SJCRH30 (cell line): ENCODE measurements around the gene PPM1E. TPM values are rescaled to one million over a fixed set of nuclear protein-coding genes. Genes with fewer than 3 reads are reported as not detected.
A peak's percentile ranks its signal among the peaks of the same experiment; 100 is the strongest.
"Not testable (repeated sequence)": the region's sequence is repeated elsewhere in the genome, so short reads cannot be mapped to it uniquely, and the experiment has no call there.

ENCODE experiments used
- DNase-seq, 2 experiments: peaks; one replicate each; pipeline ENCODE4 v3.0.0-alpha.2; 2015 to 2020
- H3K27ac ChIP-seq: fragments of 250-450 bp; sonication (Bioruptor Pico); 2 replicates; pipeline ENCODE4 v1.5.1; 2020; ENCODE audit warnings: mild to moderate bottlenecking, moderate library complexity
- H3K27me3 ChIP-seq: fragments of 250-450 bp; sonication (Bioruptor Pico); 2 replicates; pipeline ENCODE4 v1.5.1; 2020; ENCODE audit warnings: mild to moderate bottlenecking, moderate library complexity
- H3K36me3 ChIP-seq: fragments of 250-450 bp; sonication (Bioruptor Pico); 2 replicates; pipeline ENCODE4 v1.5.1; 2020; ENCODE audit warnings: mild to moderate bottlenecking, moderate library complexity
- H3K4me1 ChIP-seq: fragments of 250-450 bp; sonication (Bioruptor Pico); 2 replicates; pipeline ENCODE4 v1.5.1; 2020; ENCODE audit warnings: mild to moderate bottlenecking, moderate library complexity
- H3K4me3 ChIP-seq: fragments of 250-450 bp; sonication (Bioruptor Pico); 2 replicates; pipeline ENCODE4 v1.5.1; 2020; ENCODE audit warnings: mild to moderate bottlenecking, moderate library complexity
- H3K9me3 ChIP-seq: fragments of 250-450 bp; sonication (Bioruptor Pico); replicated peaks from 2 replicates; pipeline ENCODE4 v1.5.1; 2020; ENCODE audit warnings: mild to moderate bottlenecking, moderate library complexity
- total RNA-seq: library from RNA; depleted of rRNA; stranded (reverse); fragments of >200 nt; shearing (Covaris generic); gene quantifications from 2 replicates; pipeline ENCODE4 v1.2.3, GENCODE V29; 2014

The PPM1E gene
- total RNA-seq, 1 experiment from 2014 or later = 3.2 TPM

GRCh38 chr17:58756246-58757161, 850 bp downstream of the PPM1E start:
- Histone ChIP-seq H3K4me1 (peaks cover 12% of the 10 kb centered on the region), H3K4me3 (peak overlapping the region; percentile 69), H3K27ac (no peak overlapping the region), H3K27me3 (no peaks in the 10 kb centered on the region), H3K9me3 (no peaks in the 10 kb centered on the region), H3K36me3 (no peaks in the 10 kb centered on the region)
- peak; percentile 22 to 49 for DNase-seq

GRCh38 chr17:58757162-58757613, 1.5 kb downstream of the PPM1E start:
- H3K4me1 ChIP-seq = peaks cover 12% of the 10 kb centered on the region
- peak overlapping the region; percentile 69 for H3K4me3 ChIP-seq
- no peak for DNase-seq
- H3K9me3 ChIP-seq = no peaks in the 10 kb centered on the region
- no peaks in the 10 kb centered on the region for H3K36me3 ChIP-seq
- H3K27me3 ChIP-seq = no peaks in the 10 kb centered on the region
- H3K27ac ChIP-seq = no peak overlapping the region

DNA sequence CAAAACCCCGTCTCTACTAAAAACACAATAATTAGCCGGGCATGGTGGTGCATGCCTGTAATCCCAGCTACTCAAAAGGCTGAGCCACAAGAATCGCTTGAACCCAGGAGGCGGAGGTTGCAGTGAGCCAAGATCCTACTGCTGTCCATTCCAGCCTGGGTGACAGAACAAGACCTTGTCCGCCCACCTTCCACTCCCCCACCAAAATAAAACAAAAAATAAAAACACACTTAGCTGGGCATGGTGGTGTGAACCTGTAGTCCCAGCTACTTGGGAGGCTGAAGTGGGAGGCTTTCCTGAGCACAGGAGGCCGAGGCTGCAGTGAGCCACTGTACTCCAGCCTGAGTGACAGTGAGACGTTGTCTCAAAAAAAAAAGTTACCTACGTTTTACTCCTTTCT, 3.2 kb downstream of the PPM1E start:
- H3K27me3 ChIP-seq = no peaks in the 10 kb centered on the region
- no peaks in the 10 kb centered on the region for H3K9me3 ChIP-seq
- H3K27ac ChIP-seq = no peak overlapping the region

DNA sequence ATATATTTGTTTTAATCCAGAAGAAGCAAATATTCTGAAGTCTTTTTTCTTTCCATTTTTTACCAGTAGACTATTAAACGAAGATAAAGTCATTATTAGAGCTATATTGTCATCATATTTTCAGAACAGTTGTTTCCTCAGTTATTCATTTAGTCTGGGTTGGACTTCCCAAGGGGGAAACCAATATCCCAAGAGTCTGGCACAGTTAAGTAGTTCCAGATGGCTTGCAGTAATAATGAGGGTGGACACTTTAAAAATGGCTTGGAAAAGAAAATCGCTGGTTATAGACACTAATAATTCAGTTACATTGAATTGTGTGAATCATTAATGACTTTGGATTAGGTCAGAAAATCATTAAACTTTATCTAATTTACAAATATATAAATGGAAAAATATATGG, 3.9 kb downstream of the PPM1E start:
- Histone ChIP-seq H3K36me3 (no peaks in the 10 kb centered on the region), H3K27ac (no peak overlapping the region), H3K27me3 (no peaks in the 10 kb centered on the region), H3K4me1 (peaks cover 7% of the 10 kb centered on the region), H3K4me3 (no peak overlapping the region), H3K9me3 (no peaks in the 10 kb centered on the region)
- no peak for DNase-seq

More for the DNA sequence above, 3.2 kb downstream of the PPM1E start:
- H3K4me3 ChIP-seq = no peak overlapping the region
- H3K36me3 ChIP-seq = no peaks in the 10 kb centered on the region
- DNase-seq = no peak
- H3K4me1 ChIP-seq = peaks cover 7% of the 10 kb centered on the region

GRCh38 chr17:58760248-58760647, 4.6 kb downstream of the PPM1E start:
- no peak for DNase-seq
- Histone ChIP-seq H3K27me3 (no peaks in the 10 kb centered on the region), H3K36me3 (no peaks in the 10 kb centered on the region), H3K27ac (no peak overlapping the region), H3K4me1 (peaks cover 7% of the 10 kb centered on the region), H3K4me3 (no peak overlapping the region), H3K9me3 (no peaks in the 10 kb centered on the region)

GRCh38 chr17:58763263-58763662, 7.6 kb downstream of the PPM1E start:
- Histone ChIP-seq H3K27me3 (no peaks in the 10 kb centered on the region), H3K36me3 (no peaks in the 10 kb centered on the region), H3K4me1 (peaks cover 7% of the 10 kb centered on the region), H3K27ac (no peak overlapping the region), H3K9me3 (no peaks in the 10 kb centered on the region), H3K4me3 (no peak overlapping the region)
- no peak for DNase-seq

GRCh38 chr17:58764373-58764772, 8.7 kb downstream of the PPM1E start:
- Histone ChIP-seq H3K27me3 (no peaks in the 10 kb centered on the region), H3K4me3 (no peak overlapping the region), H3K36me3 (no peaks in the 10 kb centered on the region), H3K4me1 (no peaks in the 10 kb centered on the region), H3K27ac (no peak overlapping the region), H3K9me3 (no peaks in the 10 kb centered on the region)
- no peak for DNase-seq

- not testable (repeated sequence) for H3K9me3 ChIP-seq, H3K27me3 ChIP-seq, H3K4me1 ChIP-seq, DNase-seq, H3K27ac ChIP-seq, H3K36me3 ChIP-seq, H3K4me3 ChIP-seq
These were observed 22.8 kb downstream of the PPM1E start for GRCh38 chr17:58778482-58778881.

DNA sequence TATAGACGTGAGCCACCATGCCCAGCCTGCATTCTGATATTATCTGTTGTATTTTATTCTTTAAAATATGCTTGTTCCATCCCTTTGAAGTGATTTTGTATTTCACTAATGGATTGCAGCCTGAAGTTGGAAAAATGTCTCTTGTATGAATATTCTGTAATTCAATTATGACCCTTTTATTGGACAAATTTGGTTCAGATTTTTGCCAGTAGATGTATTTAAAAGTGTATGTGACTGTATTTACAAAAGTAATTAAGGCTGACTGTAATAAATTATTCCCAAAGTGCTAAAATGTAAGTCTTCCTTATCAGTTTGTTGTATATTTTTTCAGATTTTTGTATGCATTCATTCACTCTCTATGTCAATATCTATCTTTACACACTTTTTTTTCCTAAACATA, 23.8 kb downstream of the PPM1E start:
- Histone ChIP-seq H3K27ac (no peak overlapping the region), H3K27me3 (no peaks in the 10 kb centered on the region)
- no peak for DNase-seq

GRCh38 chr17:58783380-58783779, 27.7 kb downstream of the PPM1E start:
- peaks cover 9% of the 10 kb centered on the region for H3K4me1 ChIP-seq
- H3K36me3 ChIP-seq = no peaks in the 10 kb centered on the region
- H3K27me3 ChIP-seq = no peaks in the 10 kb centered on the region
- H3K9me3 ChIP-seq = no peaks in the 10 kb centered on the region
- DNase-seq = peak in 1 of 2 experiments; percentile 30
- H3K27ac ChIP-seq = no peak overlapping the region
- no peak overlapping the region for H3K4me3 ChIP-seq

More for the DNA sequence above, 23.8 kb downstream of the PPM1E start:
- no peak overlapping the region for H3K4me3 ChIP-seq
- H3K36me3 ChIP-seq = no peaks in the 10 kb centered on the region
- H3K9me3 ChIP-seq = no peaks in the 10 kb centered on the region
- no peaks in the 10 kb centered on the region for H3K4me1 ChIP-seq

GRCh38 chr17:58785097-58785496, 29.4 kb downstream of the PPM1E start:
- Histone ChIP-seq H3K4me1 (peaks cover 9% of the 10 kb centered on the region), H3K36me3 (no peaks in the 10 kb centered on the region), H3K27ac (no peak overlapping the region), H3K9me3 (no peaks in the 10 kb centered on the region), H3K27me3 (no peaks in the 10 kb centered on the region), H3K4me3 (no peak overlapping the region)
- no peak for DNase-seq

DNA sequence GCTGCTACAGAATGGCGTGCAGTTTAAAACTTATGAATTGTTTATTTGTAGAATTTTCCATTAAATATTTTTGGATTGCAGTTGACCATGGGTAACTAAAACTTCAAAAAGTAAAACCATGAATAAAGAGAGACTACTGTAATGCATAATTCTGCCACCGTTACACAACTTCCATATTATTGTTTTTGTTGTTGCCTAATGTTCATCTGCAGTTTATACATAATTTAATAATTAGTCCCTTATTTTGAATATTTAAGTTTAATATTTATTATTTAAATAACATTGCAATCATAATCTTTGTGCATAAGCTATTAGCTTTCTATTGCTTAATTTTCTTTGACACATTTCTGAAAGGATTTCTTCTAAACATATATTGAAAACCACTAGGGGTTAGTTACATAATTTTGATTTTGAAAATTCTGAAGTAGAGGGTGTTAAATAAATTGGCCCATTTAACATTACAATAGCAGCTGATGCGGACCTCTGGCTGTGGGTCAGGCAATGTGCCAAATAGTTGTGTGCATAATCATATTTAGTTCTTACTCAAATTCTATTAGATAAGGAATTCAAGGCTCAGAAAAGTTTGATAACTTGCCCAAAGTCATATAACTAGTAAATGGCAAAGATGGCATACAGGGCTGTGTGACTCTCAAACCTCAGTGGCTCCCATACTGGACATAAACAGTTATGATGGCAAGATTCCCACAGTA, 31.1 kb downstream of the PPM1E start:
- Histone ChIP-seq H3K27me3 (no peaks in the 10 kb centered on the region), H3K4me1 (peaks cover 9% of the 10 kb centered on the region), H3K4me3 (peak overlapping the region; percentile 48), H3K9me3 (no peaks in the 10 kb centered on the region), H3K27ac (peak overlapping the region; percentile 77), H3K36me3 (no peaks in the 10 kb centered on the region)
- peak; percentile 25 to 57 for DNase-seq

- no peak for DNase-seq
- Histone ChIP-seq H3K4me1 (peaks cover 9% of the 10 kb centered on the region), H3K4me3 (no peak overlapping the region), H3K9me3 (no peaks in the 10 kb centered on the region), H3K36me3 (no peaks in the 10 kb centered on the region), H3K27me3 (no peaks in the 10 kb centered on the region), H3K27ac (no peak overlapping the region)
These were observed 32.5 kb downstream of the PPM1E start for GRCh38 chr17:58788199-58788598.

GRCh38 chr17:58789160-58789559, 33.5 kb downstream of the PPM1E start:
- Histone ChIP-seq H3K9me3 (no peaks in the 10 kb centered on the region), H3K27ac (no peak overlapping the region), H3K4me3 (no peak overlapping the region), H3K27me3 (no peaks in the 10 kb centered on the region), H3K36me3 (no peaks in the 10 kb centered on the region), H3K4me1 (peaks cover 9% of the 10 kb centered on the region)
- DNase-seq = peak in 1 of 2 experiments; percentile 2

DNA sequence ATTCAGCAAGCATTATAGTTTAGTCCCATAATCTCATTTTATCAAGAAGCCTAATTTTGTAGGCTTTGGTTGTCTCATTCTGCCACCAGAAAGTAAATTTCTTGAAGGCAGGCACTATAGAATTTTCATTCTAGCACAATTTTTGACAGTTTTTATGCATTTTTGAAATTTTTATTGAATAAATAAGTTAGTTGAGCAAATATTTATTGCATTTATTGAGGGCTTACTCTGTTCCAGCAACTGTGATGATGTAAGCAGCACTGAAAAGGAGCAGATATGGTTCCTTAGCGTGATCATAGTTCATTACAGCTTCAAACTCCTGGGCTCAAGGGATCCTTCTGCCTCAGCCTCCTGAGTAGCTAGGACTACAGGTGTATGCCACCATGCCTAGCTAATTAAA, 34.2 kb downstream of the PPM1E start:
- H3K4me1 ChIP-seq = peaks cover 9% of the 10 kb centered on the region
- no peak overlapping the region for H3K27ac ChIP-seq
- H3K9me3 ChIP-seq = no peaks in the 10 kb centered on the region
- no peaks in the 10 kb centered on the region for H3K27me3 ChIP-seq
- no peaks in the 10 kb centered on the region for H3K36me3 ChIP-seq
- no peak overlapping the region for H3K4me3 ChIP-seq
- no peak for DNase-seq
